Endometrial microvascular endothelial cells (primary cell): Measurements from ENCODE around the gene CFAP68. TPM values are rescaled to one million over a fixed set of nuclear protein-coding genes. Genes with fewer than 3 reads are reported as not detected.
"Not testable (repeated sequence)": the region's sequence is repeated elsewhere in the genome, so short reads cannot be mapped to it uniquely, and the experiment has no call there.

Experiments used
- in situ Hi-C: cut with HindIII; loops from 2 replicates; pipeline ENCODE4 v1.10.0; 2017; ENCODE audit warnings: low sequenced_read_pairs, low pct_unique_long_range_greater_than_20kb; ENCODE audit errors: inconsistent ontology term
- total RNA-seq: library from RNA; depleted of rRNA; stranded (reverse); fragments of >200 nt; gene quantifications from one replicate; pipeline ENCODE4 v1.2.3, GENCODE V29; 2015; ENCODE audit errors: inconsistent ontology term

Gene CFAP68
- total RNA-seq, 1 donor from 2014 or later = 15.0 TPM

GRCh38 chr11:111912535-111912934, 33.2 kb downstream of the CFAP68 start, which contains the start of gene HSPB2:
Gene HSPB2, plus strand, starts transcription at chr11:111912734. Its CDS starts 96 bp downstream, at chr11:111912830.
- in situ Hi-C loops = no loop called here

GRCh38 chr11:111913031-111913861, 33.9 kb downstream of the CFAP68 start:
- in situ Hi-C loops = no loop called here

- in situ Hi-C loops = no loop called here
These were observed 34.7 kb downstream of the CFAP68 start for GRCh38 chr11:111913997-111914396.

- in situ Hi-C loops = no loop called here
These were observed 37.4 kb downstream of the CFAP68 start for GRCh38 chr11:111916768-111917167.

- in situ Hi-C loops = no loop called here
These were observed 38.0 kb downstream of the CFAP68 start for GRCh38 chr11:111917312-111917711.

DNA sequence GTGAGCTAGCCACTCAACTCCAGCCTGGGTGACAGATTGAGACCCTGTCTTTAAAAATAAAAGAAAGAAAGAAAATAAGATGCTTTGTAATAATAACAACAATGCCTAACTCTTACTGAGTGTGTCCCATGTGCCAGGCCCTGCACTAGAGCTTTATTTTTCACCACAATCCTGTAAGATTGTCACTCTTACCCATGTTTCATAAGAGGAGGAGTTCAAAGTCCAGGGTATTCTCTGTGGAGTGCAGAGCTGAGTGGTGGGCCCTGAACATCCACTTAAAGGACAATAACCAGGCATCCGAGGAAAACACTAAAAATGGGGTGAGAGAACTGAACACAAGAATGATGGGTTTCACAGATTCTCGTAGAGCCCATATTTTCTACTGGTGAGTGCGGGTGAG, 38.4 kb downstream of the CFAP68 start:
- in situ Hi-C loops = no loop called here

DNA sequence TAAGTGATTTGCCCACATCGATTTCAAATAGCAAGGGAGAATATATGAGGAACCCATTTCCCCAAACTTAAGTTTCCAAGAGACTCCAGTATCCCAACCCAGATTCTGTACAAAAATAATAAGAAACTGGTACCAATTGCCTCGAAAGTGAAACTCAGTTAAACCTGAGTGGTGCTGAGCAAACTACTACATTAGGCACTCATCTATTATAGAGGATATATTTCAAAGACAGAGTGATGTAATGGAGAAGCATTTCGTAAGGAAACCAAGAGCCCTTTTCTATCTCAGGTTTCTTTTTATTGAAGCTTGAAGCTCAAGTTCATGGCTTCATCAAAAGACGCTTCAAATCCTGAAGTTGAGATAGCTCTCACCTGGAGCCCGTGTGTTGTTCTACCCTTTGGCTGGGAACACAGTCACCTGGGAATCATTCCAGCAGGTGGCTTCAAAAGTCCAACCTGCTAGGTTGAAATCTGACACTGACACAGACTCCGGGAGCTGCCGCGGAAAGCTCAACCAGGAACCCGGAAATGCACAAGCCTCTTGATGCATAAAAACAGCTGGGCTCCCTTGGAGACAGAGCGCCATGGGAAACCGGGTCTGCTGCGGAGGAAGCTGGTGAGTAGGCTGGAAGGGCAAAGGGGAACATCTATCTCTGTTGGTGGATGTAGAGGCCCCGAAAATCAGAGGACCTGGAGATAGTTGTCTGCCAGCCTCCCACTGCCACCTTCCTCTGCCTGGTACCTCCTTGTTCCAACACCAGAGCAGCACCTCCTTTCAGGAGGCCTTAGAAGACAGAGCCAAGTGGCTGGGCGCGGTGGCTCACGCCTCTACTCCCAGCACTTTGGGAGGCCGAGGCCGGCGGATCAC, 39.3 kb downstream of the CFAP68 start, which contains the start of gene C11orf52:
Gene C11orf52 (plus strand): TSS at position 524 of the 867 bp plus-strand sequence. CDS start 60 bp downstream, at position 584.
- in situ Hi-C loops = no loop called here

- in situ Hi-C loops = no loop called here
These were observed 41.6 kb downstream of the CFAP68 start for GRCh38 chr11:111920908-111921307.

- in situ Hi-C loops = no loop called here
These were observed 42.3 kb downstream of the CFAP68 start for GRCh38 chr11:111921541-111922230.

- in situ Hi-C loops = no loop called here
These were observed 43.5 kb downstream of the CFAP68 start for GRCh38 chr11:111922803-111923202.

- in situ Hi-C loops = no loop called here
These were observed 44.0 kb downstream of the CFAP68 start for GRCh38 chr11:111923351-111923788.

GRCh38 chr11:111923951-111924350, 44.6 kb downstream of the CFAP68 start:
- in situ Hi-C loops = no loop called here

GRCh38 chr11:111925953-111926352, 46.6 kb downstream of the CFAP68 start:
- in situ Hi-C loops = no loop called here

DNA sequence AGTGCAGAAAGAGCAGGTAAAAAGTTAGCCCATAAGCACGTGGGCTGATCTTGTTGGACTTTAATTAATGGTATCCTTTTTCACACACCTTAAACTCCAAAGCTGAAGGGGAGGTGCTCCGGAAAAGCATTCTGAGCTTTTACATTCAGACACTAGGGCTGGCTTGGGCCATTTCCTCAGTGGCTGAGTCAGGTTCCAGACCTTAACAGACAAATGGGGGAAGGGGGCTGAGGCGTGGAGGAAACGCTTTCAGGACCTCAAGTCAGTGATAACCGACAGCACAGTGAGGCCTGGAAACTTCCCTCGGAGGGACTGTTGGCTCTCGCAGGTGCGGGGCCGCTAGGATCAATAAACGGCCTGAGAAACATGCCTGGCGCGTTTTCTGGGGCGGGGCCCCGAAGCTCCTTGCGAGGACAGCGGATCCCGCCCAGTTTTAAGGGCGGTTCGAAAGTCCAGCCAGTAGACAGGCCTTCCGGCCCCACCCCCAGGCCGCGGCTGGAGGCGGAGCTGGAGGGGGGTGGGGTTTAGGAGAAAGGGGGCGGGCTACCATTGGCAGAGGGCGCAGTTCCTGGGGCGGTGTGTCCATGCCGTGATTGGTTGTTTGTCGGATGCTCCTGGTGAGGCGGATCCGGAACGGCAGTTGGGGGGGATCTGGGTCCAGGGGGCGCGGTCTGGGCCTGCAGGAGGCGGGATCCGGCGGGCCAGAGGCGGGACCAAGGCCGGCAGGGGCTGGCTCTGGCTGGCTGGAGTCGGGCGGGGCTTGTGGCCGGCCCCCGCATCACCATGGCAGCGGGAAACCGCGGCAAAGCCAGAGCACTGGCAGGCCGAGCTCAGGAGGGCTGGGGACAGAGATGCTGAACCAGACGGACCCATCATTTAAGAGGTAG, 47.4 kb downstream of the CFAP68 start:
- in situ Hi-C loops = no loop called here

- in situ Hi-C loops = no loop called here
These were observed 51.1 kb downstream of the CFAP68 start for GRCh38 chr11:111930472-111930871.

DNA sequence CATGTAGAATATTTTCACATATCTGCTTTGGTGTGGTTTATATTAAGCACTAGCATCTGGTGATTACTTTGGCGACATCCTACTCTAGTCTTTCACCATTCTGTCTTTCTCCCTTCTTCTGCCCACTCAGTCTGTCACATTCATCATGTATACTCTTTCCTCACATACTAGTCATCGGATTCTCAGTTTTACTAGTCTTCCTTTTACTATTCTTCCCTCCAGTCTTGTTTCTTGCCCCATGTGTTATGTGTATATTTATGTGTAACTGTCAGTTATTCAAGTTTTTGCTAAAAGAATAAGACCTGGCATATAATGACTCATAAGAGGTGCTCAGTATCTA, 53.2 kb downstream of the CFAP68 start:
- in situ Hi-C loops = no loop called here

DNA sequence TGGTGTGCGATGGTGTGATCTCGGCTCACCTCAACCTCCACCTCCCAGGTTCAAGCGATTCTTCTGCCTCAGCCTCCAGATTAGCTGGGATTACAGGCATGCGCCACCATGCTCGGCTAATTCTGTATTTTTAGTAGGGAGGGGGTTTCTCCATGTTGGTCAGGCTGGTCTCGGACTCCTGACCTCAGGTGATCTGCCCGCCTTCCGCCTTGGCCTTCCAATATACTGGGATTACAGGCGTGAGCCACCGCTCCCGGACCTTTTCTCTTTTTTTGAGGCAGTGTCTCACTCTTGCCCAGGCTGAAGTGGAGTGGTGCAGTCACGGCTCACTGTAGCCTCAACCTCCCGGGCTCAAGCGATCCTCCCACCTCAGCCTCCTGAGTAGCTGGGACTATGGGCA, 53.8 kb downstream of the CFAP68 start:
- in situ Hi-C loops = not testable (repeated sequence)

DNA sequence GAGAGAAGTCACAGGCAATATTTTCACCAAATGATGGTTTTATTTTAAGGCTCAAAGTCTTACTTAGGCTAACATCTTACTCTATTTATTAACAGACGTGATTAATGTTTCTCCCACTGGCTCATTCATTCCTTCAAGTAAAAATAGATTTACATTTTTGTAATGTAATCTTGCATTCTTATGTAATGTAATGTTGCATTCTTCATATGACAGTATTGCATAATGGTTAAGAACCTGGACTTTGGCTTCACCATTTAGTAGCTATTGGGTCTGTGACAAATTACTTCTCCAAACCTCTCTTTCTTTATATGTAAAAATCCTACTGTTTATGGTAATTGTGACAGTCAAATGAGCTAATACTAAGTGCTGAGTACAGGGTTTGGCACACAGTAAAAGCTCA, 54.5 kb downstream of the CFAP68 start:
- in situ Hi-C loops = no loop called here
